Stimulated activated CD4-positive, alpha-beta T cell treated with anti-CD3 and anti-CD28 coated beads, Interleukin-1b, Interleukin-23, amount 100 ng/mL, for 1 hour (primary cell): Measurements from ENCODE around the gene KCNIP3.

ENCODE experiments used
- DNase-seq, 2 donors: peaks; one replicate each; pipeline ENCODE4 v3.0.0-alpha.2; 2020; ENCODE audit warnings: low read depth in 2 of 2

The KCNIP3 gene

GRCh38 chr2:95274291-95275150, 22.6 kb upstream of the KCNIP3 start, which contains the start of gene PROM2:
Gene PROM2, plus strand, starts transcription at chr2:95274449. Its CDS starts 137 bp downstream, at chr2:95274586.
- no peak for DNase-seq

- no peak for DNase-seq
These were observed 22.0 kb upstream of the KCNIP3 start for GRCh38 chr2:95275151-95275515.

- DNase-seq, result no peak
These were observed 21.4 kb upstream of the KCNIP3 start for GRCh38 chr2:95275601-95276243.

- DNase-seq, result no peak
These were observed 20.8 kb upstream of the KCNIP3 start for GRCh38 chr2:95276244-95276887.

- no peak for DNase-seq
These were observed 20.3 kb upstream of the KCNIP3 start for GRCh38 chr2:95276888-95277245.

DNA sequence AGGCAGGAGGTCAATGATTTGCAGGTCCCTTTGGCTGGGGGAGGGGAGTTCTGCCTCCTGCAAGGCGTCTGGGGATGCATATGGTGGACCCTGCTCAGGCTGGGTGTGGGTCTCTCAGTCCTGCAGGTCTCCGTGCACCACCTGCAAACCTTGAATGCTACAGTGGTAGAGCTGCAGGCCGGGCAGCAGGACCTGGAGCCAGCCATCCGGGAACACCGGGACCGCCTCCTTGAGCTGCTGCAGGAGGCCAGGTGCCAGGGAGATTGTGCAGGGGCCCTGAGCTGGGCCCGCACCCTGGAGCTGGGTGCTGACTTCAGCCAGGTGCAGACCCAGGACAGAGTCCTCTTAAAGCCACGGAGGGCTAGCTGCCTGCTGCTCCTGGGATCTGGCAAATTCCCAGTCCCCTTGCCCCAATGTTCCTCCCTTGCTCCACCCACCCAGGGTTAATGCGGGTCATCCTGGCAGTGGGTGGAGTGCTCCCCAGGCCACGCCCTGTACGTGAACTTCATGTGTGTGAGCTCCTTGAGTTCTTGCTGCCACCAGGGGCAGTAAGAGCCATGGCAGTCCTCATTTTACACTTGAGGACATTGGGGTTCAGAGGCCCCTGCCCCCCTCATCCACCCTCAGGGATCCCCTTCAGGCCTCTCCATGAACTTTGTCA, 19.8 kb upstream of the KCNIP3 start:
- no peak for DNase-seq

- DNase-seq, result no peak
These were observed 19.1 kb upstream of the KCNIP3 start for GRCh38 chr2:95278051-95278471.

DNA sequence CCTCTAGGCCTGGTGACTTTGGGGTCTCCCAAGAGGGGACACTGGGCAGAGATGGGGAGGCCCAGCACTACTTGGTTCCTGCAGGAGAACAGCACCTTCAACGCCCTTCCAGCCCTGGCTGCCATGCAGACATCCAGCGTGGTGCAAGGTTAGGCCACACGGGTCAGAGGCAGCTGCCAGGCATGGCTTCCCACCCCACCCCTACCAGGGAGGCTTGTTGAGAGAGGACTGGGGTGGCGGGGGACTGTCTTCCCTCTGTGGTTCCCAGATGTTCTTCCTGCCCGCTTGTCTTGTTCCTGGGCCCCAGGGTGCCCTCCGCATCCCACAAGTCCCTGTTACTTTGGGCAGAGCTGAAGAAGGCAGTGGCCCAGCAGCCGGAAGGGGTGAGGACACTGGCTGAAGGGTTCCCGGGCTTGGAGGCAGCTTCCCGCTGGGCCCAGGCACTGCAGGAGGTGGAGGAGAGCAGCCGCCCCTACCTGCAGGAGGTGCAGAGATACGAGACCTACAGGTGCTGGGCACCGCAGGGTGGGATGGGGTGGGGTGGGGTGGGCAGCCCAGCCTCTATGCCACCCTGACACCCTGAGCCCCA, 18.4 kb upstream of the KCNIP3 start:
- DNase-seq, result no peak

- DNase-seq, result no peak
These were observed 17.6 kb upstream of the KCNIP3 start for GRCh38 chr2:95279435-95280035.

- DNase-seq, result no peak
These were observed 16.1 kb upstream of the KCNIP3 start for GRCh38 chr2:95281071-95281470.

GRCh38 chr2:95281786-95282185, 15.4 kb upstream of the KCNIP3 start:
- no peak for DNase-seq

DNA sequence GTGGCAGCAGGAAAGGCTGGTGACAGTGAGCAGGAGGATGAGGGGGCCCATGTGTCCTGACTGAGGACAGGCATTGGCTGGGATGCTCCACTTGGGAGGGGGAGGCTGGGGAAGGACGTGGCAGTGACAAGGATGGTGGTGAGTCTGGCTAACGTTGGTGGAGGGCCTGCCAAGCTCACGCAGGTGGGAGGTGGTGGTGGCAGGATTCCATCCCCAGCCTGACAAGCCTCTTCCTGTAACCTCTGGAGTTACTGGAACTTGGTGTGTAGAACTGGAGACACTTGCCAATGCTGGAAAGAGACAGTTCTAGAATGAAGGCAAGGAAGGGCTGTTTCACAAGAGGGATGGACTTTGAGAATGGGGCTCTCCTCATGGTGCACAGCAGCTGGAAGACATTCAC, 14.7 kb upstream of the KCNIP3 start:
- DNase-seq, result no peak

DNA sequence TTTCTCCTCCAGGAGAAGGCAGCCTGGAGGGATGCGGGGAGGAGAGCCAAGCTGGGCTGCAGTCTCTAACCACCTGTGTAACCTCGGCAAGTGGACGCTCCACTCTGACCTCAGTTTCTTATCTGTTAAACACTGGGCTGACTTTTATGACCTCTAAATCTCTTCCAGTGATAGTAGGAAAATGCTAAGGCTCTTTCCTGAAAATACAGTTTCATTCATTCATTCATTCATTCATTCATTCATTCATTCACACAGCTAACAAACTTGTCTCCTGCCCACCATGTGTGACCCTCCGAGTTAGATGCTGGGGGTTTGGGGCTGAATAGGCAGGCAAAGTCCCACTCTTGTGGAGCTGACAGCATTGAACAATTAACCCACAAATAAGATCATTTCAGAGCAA, 13.6 kb upstream of the KCNIP3 start:
- no peak for DNase-seq

DNA sequence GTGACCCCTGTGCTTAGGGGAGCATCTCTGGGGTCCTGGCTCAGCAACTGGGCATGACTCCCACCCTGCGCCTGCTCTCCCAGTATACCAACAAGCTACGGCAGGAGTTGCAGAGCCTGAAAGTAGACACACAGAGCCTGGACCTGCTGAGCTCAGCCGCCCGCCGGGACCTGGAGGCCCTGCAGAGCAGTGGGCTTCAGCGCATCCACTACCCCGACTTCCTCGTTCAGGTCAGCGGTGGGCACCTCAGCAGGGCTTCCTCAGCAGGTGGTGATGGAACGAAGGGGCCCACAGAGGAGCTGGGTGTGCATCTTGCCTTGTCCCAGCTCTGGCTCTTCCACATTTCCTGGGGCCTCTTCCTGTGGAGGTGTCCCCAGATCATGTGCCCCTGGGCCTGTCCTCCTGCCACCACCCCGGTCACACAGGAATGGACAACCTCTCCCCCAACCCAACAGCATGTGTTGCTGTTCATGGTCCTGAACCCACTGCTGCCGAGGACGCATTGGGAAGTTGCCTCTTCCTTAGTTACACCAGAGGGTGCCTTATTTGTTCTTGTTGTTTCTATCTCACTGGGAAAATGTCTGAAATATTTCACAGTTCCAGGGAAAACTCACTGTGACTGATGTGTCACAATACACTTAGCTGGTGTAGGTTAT, 12.1 kb upstream of the KCNIP3 start:
- no peak for DNase-seq

DNA sequence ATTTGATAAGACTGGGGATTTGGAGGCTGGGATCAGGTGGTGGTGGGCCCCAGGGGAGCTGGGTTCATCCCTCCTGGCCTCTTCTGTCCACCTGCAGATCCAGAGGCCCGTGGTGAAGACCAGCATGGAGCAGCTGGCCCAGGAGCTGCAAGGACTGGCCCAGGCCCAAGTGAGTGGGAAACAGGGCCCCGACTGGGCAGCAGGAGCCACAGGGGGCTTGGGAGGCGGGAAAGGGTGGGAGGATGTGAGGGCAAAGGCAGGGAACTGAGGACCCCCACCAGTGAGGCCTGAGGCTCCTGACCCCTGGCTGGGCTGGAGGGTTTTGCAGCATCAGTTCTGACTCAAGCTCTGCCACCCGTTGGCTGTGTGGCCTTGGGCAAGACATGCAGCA, 11.6 kb upstream of the KCNIP3 start:
- no peak for DNase-seq

DNA sequence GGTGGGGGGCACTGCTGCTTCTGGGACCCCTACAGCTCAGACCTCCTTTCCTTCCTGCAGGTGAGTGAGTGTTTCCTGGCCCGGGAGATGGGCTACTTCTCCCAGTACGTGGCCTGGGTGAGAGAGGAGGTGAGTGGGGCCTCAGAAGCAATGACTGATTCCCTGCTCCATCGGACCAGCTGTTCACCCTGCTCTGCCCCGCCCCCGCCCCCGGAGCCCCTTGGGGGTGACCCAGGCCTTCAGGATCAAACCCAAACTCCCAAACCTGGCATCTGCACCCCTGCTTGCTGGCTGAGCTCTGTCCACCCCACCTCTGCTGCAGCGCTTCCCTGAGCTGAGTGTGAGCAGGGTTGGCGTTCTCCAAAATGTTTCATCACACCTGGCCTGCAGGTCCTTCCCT, 9.8 kb upstream of the KCNIP3 start:
- no peak for DNase-seq

DNA sequence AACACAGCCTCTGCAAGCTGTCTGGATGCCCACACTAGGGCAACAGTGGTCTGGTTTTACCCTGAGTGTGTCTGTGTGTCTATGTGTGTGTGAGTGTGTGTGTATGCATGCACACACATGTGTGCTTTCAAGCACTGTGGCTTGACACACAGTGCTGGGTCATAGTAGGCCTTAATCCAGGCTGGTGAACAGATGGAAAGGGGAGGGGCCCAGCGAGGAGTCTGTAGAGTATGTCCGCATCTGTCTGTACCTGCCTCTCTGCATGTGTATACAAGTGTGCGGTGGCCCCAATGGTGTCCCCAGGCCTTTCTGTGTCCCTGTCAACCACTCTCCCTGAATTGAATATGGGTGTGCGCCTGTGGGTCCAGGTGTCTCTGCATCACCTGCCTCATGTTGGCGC, 9.3 kb upstream of the KCNIP3 start:
- no peak for DNase-seq

DNA sequence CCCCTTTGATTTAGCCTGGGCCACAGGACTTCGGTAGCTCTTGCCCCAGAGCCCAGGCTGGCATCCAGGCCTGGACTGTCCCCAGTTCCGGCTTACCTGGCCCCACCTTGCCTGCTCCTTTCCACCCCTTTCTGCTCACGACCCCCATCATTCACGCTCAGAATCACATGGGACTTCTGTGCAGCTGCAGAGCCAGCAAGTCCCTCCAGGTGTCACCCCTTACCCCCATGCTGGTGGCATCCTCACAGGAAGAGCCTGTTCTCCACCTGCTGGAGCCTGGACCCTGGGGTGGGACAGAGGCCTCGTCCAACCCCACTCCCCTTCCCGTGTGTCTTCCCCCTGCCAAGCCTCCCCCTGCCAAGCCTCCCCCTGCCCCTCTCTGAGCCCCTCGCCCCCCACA, 7.9 kb upstream of the KCNIP3 start:
- DNase-seq, result no peak

DNA sequence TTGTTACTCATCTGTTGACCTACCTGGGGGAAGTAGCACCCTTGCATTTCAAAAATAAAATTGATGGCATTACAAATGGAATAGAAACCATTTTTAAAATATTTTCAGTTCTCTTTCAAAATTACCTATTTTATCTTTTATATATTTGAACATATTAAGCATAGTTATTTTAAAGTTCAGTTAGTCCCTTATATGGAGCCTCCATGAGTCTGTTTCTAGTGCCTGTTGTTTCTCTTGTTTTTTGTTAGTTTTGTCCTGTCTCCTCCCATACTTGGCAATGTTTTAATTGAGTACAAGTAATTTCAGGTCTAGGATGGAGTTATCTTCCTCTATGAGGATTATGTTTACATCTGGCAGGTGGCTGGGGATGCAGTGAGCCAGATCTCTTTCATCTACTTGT, 5.9 kb upstream of the KCNIP3 start:
- no peak for DNase-seq

DNA sequence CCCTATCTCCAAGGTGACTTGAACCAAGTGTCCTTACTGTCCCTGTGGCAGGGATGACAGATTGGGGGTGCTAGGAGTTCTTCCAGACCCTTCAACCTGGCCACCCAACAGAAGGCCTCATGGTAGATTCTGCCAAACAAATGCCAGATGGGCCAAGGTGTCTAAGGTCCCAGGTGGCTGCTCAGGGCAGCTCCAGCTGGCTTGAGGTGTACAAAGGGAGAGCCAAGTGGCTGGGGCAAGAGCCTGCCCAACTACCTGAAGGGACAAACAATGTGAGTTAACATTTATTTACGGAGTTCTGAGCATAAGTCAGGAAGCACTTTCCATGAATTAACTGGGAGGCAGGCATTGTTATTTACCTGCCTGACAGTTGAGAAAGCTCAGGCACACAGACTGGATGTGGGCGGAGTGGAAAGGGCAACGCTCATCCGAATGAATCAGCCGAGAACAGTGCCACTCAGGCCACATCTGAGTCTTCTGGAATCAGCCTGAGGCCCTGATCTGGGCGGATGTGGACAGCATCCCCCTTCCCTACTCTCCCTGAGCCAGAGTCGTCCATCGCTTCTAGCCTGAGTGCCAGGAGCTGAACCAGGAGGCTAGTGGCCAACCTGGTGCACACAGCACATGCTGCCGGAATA, 4.4 kb upstream of the KCNIP3 start:
- no peak for DNase-seq
